Heart right ventricle (tissue), 16 donors: ENCODE data around the gene CACNA1A. TPM values are rescaled to one million over a fixed set of nuclear protein-coding genes. Genes with fewer than 3 reads are reported as not detected.

Experiments
- ATAC-seq, 8 donors: fragments of 200-7000 bp; cut with Tn5 transposase; one replicate each; pipeline ENCODE4 v1.9.1; 2020; ENCODE audit warnings: mild to moderate bottlenecking in 8 of 8, moderate library complexity in 8 of 8, moderate number of reproducible peaks in 1 of 8
- DNase-seq, 2 donors: peaks; one replicate each; pipeline ENCODE4 v3.0.0-alpha.2; 2020
- H3K27ac ChIP-seq, 10 donors: fragments of 200-600 bp; sonication (generic) in 2 of 10; one replicate each; pipeline versions ENCODE4 v1.5.0 to v1.8.0; 2020 to 2022; ENCODE audit warnings: mild to moderate bottlenecking in 3 of 10
- H3K27me3 ChIP-seq, 7 donors: fragments of 200-600 bp; one replicate each; pipeline ENCODE4 v1.8.0; 2021 to 2022; ENCODE audit warnings: mild to moderate bottlenecking in 2 of 7
- H3K36me3 ChIP-seq, 9 donors: fragments of 200-600 bp; sonication (generic) in 1 of 9; one replicate each; pipeline versions ENCODE4 v1.5.0 to v1.8.0; 2020 to 2022; ENCODE audit warnings: mild to moderate bottlenecking in 2 of 9
- H3K4me1 ChIP-seq, 9 donors: fragments of 200-600 bp; sonication (generic) in 1 of 9; one replicate each; pipeline versions ENCODE4 v1.5.0 to v1.8.0; 2020 to 2022; ENCODE audit warnings: mild to moderate bottlenecking in 4 of 9
- H3K4me3 ChIP-seq, 10 donors: fragments of 200-600 bp; sonication (generic) in 2 of 10; one replicate each; pipeline versions ENCODE4 v1.5.0 to v1.8.0; 2020 to 2022; ENCODE audit warnings: mild to moderate bottlenecking in 7 of 10, moderate library complexity in 2 of 10
- H3K9me3 ChIP-seq, 11 donors: fragments of 200-600 bp in 10 of 11; sonication (generic) in 2 of 11; one replicate each; pipeline versions ENCODE4 v1.5.0 to v1.8.0; 2013 to 2022; ENCODE audit warnings: mild to moderate bottlenecking in 2 of 11, control low read depth in 1 of 11, moderate library complexity in 1 of 11
- WGBS, 2 donors: extraction: QIAGEN DNeasy Blood & Tissue Kit; methylation state at CpG; one replicate each; pipeline ENCODE4 v1.1.7; 2013; ENCODE audit warnings: inconsistent platforms in 1 of 2; 5-methylcytosine and 5-hydroxymethylcytosine counted together
- intact Hi-C, 10 donors: fragments of 100-400 bp; cut with DNase I; formaldehyde crosslinking; loops; one replicate each; pipeline versions ENCODE4 v1.11.1 to v1.14.2; 2022
- polyA plus RNA-seq, 2 donors: library from polyadenylated mRNA; stranded (reverse); fragments of 200-250 nt; gene quantifications; one replicate each; pipeline ENCODE4 v1.2.3, GENCODE V29; 2013
- total RNA-seq, 10 donors: library from RNA; stranded (reverse); fragmentation: NEBNext Ultra II Directional in 3 of 10; extraction: Animal tissue kit (Norgen Biotek cat#: 25700) in 3 of 10; gene quantifications; one replicate each; pipeline versions ENCODE4 v1.2.1 to v1.2.4, GENCODE V29; 2021 to 2023
- TF ChIP-seq, protein P1 (sequence below), 9 donors: fragments of 200-600 bp; sonication (generic) in 2 of 9; IDR thresholded peaks; one replicate each; pipeline versions ENCODE4 v1.5.0 to v1.8.0; 2021 to 2022; ENCODE audit warnings: antibody characterized with exemption in 9 of 9, mild to moderate bottlenecking in 5 of 9, moderate library complexity in 1 of 9
- donor health status: Arrhythmogenic right ventricular cardiomyopathy.
- donor health status: ischemic (EF 13 %, LVEDD 7.1; RV severe dilation, severe dysfunction).
- donor health status: healthy with polysubstance abuse.
- donor health status: DM: no; HTN: yes; CAD: no.
- donor health status: DM: no; HTN: no; CAD: no.
- donor health status: ischemic (EF 25% LVEDD 6.9; RV normal size, moderate dysfunction).
- donor health status: ischemic (EF 25% LVEDD 5.7; RV mildly dilated, moderate dysfunction).
- donor health status: healthy.
- donor health status: DM: yes; HTN: yes; CAD: no.
- donor health status: Ischemic cardiomyopathy.
- donor health status: ischemic (EF 35%, LVEDD 5.7; RV mildly dilated, moderate dysfunction).
- donor health status: nonischemic (EF 11% LVEDD 7.7; RV severe dilation, severe dysfunction).
- donor health status: DM: yes; HTN: yes; CAD: no.
- donor health status: PGD.
- donor health status: ischemic (EF 29% LVEDD 5.4; RV normal size, mild dysfunction).
- donor health status: nonischemic (EF 23%, LVEDD 6.1; RV moderate dilation, normal function).

Gene CACNA1A
- total and polyA plus RNA-seq, 12 donors: 0.21 to 2.3 (median 0.66) TPM

DNA sequence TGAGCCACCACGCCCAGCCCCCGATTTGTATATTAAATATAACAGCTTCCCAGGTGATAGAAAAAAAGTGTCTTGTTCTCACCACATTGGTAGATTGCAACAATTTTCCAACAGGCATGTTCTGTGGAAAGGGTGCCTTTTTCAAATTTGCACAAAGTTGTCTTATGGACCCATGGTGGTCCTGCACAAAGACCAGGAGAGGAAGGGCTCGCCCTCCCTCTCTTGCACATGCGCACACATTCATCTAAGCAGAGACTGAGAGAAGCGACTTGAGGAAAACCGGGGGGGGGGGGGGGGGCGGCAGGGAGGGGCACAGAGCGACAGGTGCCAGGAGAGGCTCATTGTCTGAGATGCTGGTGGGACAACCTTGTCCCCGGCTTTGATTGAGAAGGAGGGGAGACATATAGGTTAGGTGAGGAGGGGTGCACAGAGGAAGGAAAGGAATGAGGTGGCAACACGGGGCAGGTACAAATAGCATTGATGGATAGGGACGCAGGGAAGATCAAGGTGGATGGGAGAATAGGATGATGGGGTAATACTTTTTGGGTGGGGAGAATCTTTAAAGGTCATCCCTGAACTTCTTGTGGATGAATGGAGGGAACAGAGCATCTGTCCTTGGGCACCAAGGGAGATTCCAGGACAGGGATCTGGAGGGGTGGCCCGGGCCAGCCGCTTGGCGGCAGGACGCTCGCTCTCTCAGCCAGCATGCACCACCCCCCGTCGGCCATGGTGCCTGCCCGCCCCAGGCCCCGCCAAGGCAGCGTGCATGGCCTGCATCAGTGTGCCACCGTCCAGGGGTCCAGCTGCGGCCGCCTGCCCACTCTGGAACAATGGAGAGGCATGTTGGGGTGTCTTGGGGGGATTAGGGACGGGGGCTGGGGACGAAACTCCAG is 280.1 kb downstream of the CACNA1A start:
- Histone ChIP-seq H3K27me3 (peaks cover 0 to 27% (median 15%) of the 10 kb centered on the region in 7 donors), H3K4me1 (no peaks in the 10 kb centered on the region), H3K36me3 (no peaks in the 10 kb centered on the region), H3K4me3 (no peak overlapping the region), H3K27ac (no peak overlapping the region), H3K9me3 (no peaks in the 10 kb centered on the region)
- TF ChIP-seq, protein P1, sequence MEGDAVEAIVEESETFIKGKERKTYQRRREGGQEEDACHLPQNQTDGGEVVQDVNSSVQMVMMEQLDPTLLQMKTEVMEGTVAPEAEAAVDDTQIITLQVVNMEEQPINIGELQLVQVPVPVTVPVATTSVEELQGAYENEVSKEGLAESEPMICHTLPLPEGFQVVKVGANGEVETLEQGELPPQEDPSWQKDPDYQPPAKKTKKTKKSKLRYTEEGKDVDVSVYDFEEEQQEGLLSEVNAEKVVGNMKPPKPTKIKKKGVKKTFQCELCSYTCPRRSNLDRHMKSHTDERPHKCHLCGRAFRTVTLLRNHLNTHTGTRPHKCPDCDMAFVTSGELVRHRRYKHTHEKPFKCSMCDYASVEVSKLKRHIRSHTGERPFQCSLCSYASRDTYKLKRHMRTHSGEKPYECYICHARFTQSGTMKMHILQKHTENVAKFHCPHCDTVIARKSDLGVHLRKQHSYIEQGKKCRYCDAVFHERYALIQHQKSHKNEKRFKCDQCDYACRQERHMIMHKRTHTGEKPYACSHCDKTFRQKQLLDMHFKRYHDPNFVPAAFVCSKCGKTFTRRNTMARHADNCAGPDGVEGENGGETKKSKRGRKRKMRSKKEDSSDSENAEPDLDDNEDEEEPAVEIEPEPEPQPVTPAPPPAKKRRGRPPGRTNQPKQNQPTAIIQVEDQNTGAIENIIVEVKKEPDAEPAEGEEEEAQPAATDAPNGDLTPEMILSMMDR (IDR thresholded peaks at IDR 0.05): no peak
- no peak for ATAC-seq
- 81 to 82% methylated on average over 26 of the region's 26 CpGs for WGBS, 2 donors
- intact Hi-C loops: no loop called here
- no peak for DNase-seq

DNA sequence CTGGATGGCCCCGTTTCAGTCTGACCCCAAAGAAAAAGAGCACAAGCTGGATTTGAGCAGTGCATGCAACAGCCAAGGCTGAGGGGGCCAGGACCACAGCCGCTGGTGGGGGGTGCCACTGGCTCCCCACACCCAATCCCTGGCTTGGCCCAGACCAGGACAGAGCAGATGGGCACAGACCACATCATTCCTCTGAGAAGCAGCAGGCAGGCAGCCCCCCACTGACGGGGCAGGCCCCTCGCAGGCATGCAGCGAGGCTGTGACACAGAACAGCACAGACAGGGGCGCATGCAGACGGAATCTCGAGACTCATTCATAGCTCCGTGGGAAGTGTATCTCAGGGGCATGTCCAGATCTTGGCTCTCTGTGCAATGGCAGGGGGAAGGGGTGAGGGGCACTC is 281.2 kb downstream of the CACNA1A start:
- Histone ChIP-seq H3K27ac (no peak overlapping the region), H3K36me3 (no peaks in the 10 kb centered on the region), H3K9me3 (peaks cover 0 to 9% (median 3%) of the 10 kb centered on the region in 11 donors), H3K27me3 (peaks cover 0 to 23% (median 14%) of the 10 kb centered on the region in 7 donors), H3K4me1 (no peaks in the 10 kb centered on the region), H3K4me3 (no peak overlapping the region)
- ATAC-seq (no peak), DNase-seq (no peak)
- intact Hi-C loops: no loop called here
- WGBS, 2 donors: 59 to 63% methylated on average over 9 of the region's 9 CpGs
- TF ChIP-seq, protein P1 (IDR thresholded peaks at IDR 0.05): no peak

DNA sequence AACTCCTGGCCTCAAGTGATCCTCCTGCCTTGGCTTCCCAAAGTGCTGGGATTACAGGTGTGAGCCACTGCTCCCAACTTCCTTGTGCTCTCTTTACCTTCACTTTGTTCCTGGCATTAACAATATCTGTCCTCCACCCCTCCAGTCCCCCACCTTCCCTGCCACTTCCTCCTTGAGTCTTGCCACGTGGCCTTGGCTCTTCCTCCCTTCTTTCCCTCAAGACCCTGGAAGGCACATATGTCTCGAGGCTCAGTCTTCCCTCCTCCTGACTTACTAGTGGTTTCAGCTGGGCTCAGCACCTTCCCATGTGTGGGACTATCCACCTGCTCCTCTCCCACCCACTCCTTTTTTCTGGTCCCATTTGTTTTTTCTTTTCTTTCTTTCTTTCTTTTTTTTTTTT is 285.4 kb downstream of the CACNA1A start:
- 43 to 54% methylated on average over 2 of the region's 2 CpGs for WGBS, 2 donors
- TF ChIP-seq, protein P1 (IDR thresholded peaks at IDR 0.05): no peak
- peaks cover 0 to 17% (median 12%) of the 10 kb centered on the region in 7 donors for H3K27me3 ChIP-seq
- H3K27ac ChIP-seq: no peak overlapping the region
- DNase-seq: no peak
- peaks cover 0 to 15% (median 3%) of the 10 kb centered on the region in 11 donors for H3K9me3 ChIP-seq
- no peak overlapping the region for H3K4me3 ChIP-seq
- intact Hi-C loops: no loop called here
- no peaks in the 10 kb centered on the region for H3K4me1 ChIP-seq
- no peak for ATAC-seq
- H3K36me3 ChIP-seq: no peaks in the 10 kb centered on the region

DNA sequence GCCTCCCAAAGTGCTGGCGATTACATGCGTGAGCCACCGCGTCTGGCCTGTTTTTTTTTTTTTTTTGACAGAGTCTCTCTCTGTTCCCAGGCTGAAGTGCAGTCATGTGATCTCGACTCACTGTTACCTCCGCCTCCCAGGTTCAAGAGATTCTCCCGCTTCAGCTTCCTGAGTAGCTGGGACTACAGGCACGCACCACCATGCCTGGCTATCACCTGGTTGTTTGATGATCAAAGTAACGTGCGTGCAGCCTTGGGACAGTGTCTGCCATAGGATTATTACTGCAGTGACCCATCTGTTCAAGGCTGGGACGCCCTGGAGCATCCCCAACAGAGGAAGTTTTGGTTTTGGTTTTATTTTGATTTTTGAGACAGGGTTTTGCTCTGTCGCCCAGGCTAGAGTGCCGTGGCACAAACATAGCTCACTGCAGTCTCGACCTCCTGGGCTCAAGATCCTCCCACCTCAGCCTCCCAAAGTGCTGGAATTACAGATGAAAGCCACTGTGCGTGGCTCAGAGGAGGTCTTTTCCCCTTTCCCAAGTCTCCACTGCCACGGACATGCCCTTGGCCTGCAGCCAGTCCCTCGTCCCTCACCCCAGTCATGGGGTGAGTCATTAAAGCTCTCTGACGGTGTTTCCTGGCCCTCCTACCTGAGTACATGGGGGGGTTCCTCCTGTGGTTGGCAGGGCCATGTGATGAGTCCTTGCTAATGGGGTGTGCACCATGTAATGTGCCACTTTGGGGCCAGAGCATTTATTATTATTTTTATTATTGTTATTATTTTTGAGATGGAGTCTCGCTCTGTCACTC is 290.5 kb downstream of the CACNA1A start:
- TF ChIP-seq, protein P1 (IDR thresholded peaks at IDR 0.05): no peak
- peak overlapping the region in 1 of 10 donors; percentile 0 for H3K4me3 ChIP-seq
- no peaks in the 10 kb centered on the region for H3K36me3 ChIP-seq
- intact Hi-C loops: no loop called here
- 78 to 80% methylated on average over 19 of the region's 19 CpGs for WGBS, 2 donors
- peak overlapping the region in 1 of 10 donors; percentile 16 for H3K27ac ChIP-seq
- no peaks in the 10 kb centered on the region for H3K27me3 ChIP-seq
- peaks cover 0 to 14% (median 3%) of the 10 kb centered on the region in 11 donors for H3K9me3 ChIP-seq
- ATAC-seq (no peak), DNase-seq (no peak)
- H3K4me1 ChIP-seq: no peaks in the 10 kb centered on the region
